GM11168 (cell line): ENCODE measurements around the gene GRB2.

ENCODE experiments used
- in situ Hi-C: fragments of 300-500 bp; cut with MboI; formaldehyde crosslinking; loops from one replicate; pipeline ENCODE4 v1.12.0; 2022; ENCODE audit warnings: low sequenced_read_pairs; ENCODE audit not compliant: unreplicated experiment

Gene GRB2

GRCh38 chr17:75416006-75416405, 10.5 kb upstream of the GRB2 start:
- in situ Hi-C loops: no loop called here

DNA sequence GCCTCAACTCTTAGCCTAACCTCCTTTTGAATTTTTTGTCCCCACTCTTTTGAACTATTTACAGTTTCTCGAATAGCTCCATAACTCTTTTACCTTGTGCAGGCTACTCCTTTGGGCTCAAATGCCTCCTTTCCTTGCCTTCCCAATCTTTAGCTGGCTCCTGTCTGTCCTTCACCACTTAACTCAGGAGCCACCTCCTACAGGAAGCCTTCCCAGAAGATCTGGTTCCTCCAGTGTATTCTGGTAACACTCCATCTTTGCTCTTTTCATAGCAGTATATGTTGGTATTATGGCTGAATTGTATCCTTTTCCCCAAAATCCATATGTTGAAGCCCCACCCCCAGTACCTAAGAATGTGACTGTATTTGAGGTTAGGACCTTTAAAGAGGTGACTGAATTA, 9.0 kb upstream of the GRB2 start:
- in situ Hi-C loops: no loop called here

DNA sequence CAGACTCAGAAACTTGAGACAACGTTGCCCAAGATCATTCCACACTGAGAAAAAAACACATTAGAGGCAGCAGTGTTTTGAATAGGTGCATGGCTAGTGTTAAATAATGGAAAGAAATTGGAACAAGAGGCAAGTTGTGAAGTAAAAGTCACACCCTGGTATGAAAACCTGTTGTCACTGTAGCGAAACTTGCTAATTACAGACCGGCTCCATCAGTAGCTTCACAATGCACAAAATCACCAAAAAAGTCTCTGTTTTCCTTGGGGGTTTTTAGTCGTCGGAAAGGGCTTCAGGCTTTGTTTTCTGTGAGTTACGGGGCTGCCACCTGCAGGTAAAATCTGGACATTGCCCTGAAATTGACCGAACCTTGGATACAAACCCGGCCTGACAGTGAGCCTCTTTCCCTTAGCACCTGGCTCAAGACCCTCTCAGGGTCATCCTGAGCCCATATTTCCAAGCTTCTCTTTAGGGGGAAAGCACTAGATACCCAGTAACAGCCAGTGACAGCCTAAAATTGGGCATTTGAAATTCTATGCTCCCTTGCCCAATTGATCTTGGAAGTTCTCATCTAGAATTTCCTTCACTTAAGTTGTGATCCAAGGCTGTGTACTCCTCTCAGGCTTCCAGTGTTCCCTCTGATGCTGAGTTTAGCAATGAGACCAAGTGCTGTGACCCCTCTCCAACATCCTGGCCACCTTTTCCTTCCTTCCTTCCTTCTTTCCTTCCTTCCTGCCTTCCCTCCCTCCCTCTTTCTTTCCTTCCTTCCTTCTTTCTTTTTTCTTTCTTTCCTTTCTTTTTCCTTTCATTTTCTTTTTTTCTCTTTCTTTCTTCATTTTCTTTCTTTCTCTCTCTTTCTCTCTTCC, 7.2 kb upstream of the GRB2 start:
- in situ Hi-C loops: no loop called here

DNA sequence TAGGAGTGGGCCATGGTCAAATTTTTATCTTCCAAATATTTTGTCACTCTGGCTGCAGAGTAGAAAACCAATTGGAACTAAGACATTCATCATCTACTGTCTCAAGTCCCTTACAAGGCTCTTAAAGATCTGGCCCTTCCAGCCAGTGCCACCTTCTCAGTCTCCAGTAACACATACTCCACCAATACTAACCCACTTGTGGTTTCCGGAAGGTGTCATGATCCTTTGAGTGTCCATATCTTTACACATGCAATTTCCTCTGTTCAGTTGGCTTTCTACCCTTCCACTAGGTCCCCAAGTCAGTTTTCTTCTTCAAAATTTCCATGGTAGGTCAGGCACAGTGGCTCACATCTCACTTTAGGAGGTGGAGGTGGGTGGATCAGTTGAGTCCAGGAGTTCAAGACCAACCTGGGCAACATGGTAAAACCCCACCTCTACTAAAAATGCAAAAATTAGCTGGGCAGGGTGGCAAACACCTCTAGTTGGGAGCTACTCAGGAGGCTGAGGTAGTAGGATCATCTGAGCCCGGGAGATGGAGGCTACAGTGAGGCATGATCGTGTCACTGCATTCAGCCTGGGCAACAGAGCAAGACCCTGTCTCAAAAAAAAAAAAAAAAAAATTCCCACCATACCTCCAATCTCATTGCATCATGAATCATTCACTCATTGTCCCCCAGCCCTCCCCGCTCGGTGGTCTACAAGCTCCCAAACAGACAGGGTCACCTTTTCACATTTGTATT, 6.0 kb upstream of the GRB2 start:
- in situ Hi-C loops: no loop called here

DNA sequence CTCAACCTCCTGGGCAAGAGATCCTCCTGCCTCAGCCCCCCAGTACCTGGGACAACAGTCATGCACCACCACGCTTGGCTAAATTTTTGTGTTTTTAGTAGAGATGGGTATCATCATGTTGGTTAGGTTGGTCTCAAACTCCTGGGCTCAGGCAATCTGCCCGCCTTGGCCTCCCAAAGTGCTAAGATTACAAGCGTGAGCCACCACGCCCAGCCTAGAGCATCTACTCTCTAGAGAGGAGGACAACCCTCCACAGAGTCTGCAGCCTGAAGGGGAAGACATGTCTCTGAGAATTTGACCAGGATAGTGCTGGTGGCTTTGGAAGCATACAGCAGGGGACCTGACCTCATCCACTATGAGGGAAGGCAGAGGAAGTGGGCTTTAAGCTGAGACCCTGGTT, 4.7 kb upstream of the GRB2 start:
- in situ Hi-C loops: no loop called here

GRCh38 chr17:75407655-75408352, 2.3 kb upstream of the GRB2 start:
- in situ Hi-C loops: no loop called here

DNA sequence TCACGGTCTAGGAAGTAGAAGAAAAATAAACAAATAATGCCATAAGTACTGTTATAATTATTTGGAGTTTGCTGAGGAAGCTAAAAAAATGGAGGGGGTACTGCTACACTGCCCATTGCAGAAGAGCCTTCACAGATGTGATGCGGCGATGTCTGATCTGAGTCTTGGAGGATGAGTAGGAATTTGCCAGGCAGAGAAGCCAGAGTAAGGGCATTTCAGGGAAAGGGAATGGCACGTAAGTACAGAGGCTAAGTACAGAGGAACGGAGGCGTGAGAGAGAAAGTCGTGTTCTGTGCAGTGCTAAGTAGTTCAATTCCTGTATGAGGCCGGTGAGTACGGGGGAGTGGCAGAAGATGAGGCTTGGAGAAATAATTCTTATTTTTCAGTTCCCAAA, 741 bp upstream of the GRB2 start:
- in situ Hi-C loops: no loop called here

DNA sequence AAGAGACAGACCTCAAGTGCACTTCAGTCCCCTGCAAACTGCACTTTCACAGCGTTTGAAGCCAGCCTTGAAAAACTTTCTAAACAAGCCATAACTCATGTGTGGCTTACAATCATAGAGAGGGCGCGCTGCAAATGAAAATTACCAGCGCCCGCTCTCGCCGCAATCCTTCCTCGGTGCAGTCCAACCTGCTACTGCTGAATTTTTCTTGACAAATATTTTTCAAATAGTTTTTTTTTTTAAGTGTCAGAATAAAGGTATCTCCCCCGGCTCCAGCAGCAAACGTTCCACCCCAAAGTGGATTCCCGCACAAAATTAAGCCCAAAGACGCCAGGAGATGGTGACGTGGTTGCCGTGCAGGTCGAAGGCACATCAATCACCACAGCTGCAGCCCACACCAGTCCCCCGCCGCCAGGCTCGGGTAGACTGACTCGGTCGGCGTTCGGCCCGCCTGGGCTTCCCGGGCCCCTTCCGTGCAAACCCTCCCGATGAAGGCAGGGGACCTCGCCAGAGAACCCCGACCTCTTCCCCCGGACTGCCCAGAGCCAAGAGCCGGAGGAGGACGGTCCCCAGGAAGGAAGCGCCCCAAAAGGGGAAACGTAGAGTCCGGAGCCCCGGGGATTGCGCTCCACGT, 630 bp downstream of the GRB2 start:
- in situ Hi-C loops: no loop called here

DNA sequence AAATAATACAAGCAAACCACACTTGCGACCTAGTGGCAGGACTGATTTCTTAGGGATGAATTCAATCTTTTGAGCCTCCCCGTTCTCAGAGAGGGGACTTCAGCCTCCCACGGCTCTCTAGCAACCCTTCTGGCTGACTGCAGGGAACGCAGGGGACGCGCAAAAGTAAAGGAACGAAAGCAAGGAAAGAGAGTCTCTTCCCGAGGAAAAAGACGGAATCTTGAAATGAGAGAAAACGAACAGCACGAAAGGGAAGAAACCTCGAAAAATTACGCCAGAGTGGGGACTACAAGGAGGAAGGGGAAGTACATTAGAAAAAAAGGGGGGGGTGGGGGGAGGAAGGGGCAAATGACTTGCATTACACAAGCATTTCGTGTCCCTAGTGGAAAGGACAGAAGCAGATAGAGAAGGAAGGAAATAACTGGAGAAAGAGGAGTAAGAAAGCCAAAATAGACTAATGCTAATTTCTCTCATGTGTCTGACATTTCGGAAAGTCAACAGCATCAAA, 1.2 kb downstream of the GRB2 start:
- in situ Hi-C loops: no loop called here

GRCh38 chr17:75403131-75403530, 2.3 kb downstream of the GRB2 start:
- in situ Hi-C loops: no loop called here

GRCh38 chr17:75402026-75402425, 3.5 kb downstream of the GRB2 start:
- in situ Hi-C loops: no loop called here

DNA sequence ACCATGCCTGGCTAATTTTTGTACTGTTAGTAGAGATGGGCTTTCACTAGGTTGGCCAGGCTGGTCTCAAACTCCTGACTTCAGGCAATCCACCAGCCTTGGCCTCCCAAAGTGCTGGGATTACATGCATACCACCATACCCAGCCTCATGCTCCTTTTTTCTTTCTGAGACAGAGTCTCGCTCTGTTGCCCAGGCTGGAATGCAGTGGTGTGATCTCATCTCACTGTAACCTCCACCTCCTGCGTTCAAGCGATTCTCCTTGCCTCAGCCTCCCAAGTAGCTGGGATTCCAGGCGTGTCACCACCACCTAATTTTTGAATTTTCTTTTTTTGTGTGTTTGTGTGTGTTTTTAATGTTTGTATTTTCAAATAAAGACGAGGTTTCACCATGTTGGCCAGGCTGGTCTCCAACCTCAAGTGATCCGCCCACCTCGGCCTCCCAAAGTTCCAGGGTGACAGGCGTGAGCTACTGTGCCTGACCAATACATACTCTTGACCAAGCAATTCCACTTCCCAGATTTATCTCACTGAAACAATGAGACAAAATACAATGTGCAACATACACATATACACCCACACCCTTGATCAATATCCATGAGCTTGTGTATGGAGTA, 5.0 kb downstream of the GRB2 start:
- in situ Hi-C loops: no loop called here

DNA sequence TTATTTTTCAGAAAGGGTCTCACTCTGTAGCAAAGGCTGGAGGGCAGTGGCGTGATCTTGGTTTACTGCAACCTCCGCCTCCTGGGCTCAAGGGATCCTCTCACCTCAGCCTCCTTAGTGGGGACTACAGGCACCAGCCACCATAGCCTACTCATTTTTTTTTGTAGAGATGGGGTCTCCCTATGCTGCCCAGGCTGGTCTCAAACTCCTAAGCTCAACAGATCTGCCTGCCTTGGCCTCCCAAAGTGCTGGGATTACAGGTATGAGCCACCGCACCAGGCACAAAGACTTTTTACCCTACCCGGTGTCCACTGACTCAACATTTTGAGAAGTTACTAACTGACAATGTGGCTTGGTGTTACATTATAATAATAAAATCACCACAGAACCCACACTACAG, 7.2 kb downstream of the GRB2 start:
- in situ Hi-C loops: loop anchor here (10.0 kb wide), 1 partner anchor 73 kb away; no protein-coding TSS in a partner anchor

DNA sequence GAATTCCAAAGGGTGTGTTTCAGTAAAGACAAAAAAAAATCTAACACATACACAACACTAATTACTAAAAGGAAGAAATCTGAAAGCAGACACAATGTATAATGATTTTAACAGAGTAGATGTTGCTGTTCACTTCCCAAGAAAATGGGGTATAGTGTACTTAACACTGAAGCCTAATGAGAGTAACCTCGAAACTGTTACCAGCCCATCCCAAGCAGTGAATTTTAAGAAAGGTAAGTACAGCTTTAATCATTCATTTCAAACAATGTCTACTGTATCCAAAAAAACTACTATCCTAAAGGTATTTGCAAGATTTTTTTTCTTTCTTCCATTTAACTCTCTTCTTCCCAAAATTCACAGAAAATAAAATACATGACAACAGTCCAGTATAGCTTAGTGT, 8.3 kb downstream of the GRB2 start:
- in situ Hi-C loops: loop anchor here (10.0 kb wide), 1 partner anchor 72 kb away; no protein-coding TSS in a partner anchor

DNA sequence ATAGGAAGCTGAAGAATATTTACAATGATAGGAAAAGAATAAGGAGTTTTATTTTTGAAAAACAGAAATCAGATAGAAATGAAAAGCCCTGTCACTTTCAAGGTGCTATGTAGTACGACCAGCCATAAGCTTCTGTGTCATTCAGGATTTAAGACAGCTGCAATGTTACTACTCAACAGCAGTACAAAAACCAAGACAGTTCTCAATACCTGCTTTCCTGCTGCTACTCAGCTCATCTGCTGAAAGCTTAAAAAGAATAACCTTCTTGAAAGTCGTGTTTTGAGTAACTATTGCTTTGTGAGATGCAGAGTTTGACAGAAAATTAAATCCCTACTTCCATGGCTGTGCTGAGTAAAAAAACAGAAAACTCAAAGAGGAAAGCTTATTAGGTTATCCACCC, 8.7 kb downstream of the GRB2 start:
- in situ Hi-C loops: loop anchor here (10.0 kb wide), 1 partner anchor 72 kb away; no protein-coding TSS in a partner anchor

DNA sequence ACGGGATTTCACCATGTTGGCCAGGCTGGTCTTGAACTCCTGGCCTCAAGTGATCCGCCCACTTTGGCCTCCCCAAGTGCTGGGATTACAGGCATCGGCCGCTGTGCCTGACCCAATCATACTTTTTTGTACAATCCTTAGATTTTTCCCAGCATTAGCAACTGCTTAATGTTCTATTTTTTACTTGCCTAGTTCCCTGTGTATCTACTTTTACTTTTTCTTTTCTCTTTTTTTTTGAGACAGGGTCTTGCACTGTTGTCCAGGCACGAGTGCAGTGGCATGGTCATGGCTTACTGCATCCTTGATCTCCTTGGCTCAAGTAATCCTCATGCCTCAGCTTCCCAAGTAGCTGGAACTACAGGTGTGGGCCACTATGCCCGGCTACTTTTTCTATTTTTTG, 9.5 kb downstream of the GRB2 start:
- in situ Hi-C loops: loop anchor here (10.0 kb wide), 1 partner anchor 71 kb away; no protein-coding TSS in a partner anchor

GRCh38 chr17:75394332-75394918, 11.1 kb downstream of the GRB2 start:
- in situ Hi-C loops: loop anchor here (10.0 kb wide), 1 partner anchor 70 kb away; no protein-coding TSS in a partner anchor

GRCh38 chr17:75393523-75394331, 11.8 kb downstream of the GRB2 start:
- in situ Hi-C loops: loop anchor here (10.0 kb wide), 1 partner anchor 69 kb away; no protein-coding TSS in a partner anchor
